AG09319 (cell line): ENCODE measurements around the gene GLRX3.

ENCODE experiments used
- DNase-seq: peaks from one replicate; pipeline ENCODE4 v3.0.0-alpha.2; 2010; ENCODE audit warnings: low read depth; ENCODE audit errors: extremely low read depth
- TF ChIP-seq, protein P1 (sequence below): IDR thresholded peaks from 2 replicates; pipeline ENCODE4 v1.5.1; 2011; ENCODE audit warnings: low read depth, mild to moderate bottlenecking, inconsistent platforms, low read length, moderate library complexity

Gene GLRX3

DNA sequence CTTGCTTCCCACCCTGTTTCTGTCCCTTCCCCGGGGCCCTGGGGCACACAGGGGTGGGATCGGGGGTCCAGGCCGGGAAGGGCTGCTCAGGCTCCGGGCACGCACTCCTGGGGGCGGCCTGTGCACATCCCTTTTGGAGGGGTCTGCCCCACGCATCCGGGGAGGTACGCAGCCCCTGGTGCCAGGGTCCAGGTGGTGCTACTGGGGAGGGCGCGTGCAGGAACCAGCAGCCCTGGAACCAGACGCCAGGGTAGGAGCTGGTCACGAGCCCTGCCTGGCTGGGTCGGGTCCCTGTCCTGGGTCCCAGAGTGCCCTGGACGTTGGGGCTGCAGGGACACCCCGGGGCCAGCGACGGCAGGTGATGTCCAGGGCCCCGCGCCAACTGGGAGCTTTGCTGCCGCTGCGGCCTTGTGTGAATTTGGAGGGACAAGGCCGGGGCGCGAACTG, 53.4 kb downstream of the GLRX3 start:
- DNase-seq = no peak
- TF ChIP-seq, protein P1, sequence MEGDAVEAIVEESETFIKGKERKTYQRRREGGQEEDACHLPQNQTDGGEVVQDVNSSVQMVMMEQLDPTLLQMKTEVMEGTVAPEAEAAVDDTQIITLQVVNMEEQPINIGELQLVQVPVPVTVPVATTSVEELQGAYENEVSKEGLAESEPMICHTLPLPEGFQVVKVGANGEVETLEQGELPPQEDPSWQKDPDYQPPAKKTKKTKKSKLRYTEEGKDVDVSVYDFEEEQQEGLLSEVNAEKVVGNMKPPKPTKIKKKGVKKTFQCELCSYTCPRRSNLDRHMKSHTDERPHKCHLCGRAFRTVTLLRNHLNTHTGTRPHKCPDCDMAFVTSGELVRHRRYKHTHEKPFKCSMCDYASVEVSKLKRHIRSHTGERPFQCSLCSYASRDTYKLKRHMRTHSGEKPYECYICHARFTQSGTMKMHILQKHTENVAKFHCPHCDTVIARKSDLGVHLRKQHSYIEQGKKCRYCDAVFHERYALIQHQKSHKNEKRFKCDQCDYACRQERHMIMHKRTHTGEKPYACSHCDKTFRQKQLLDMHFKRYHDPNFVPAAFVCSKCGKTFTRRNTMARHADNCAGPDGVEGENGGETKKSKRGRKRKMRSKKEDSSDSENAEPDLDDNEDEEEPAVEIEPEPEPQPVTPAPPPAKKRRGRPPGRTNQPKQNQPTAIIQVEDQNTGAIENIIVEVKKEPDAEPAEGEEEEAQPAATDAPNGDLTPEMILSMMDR = no peak

DNA sequence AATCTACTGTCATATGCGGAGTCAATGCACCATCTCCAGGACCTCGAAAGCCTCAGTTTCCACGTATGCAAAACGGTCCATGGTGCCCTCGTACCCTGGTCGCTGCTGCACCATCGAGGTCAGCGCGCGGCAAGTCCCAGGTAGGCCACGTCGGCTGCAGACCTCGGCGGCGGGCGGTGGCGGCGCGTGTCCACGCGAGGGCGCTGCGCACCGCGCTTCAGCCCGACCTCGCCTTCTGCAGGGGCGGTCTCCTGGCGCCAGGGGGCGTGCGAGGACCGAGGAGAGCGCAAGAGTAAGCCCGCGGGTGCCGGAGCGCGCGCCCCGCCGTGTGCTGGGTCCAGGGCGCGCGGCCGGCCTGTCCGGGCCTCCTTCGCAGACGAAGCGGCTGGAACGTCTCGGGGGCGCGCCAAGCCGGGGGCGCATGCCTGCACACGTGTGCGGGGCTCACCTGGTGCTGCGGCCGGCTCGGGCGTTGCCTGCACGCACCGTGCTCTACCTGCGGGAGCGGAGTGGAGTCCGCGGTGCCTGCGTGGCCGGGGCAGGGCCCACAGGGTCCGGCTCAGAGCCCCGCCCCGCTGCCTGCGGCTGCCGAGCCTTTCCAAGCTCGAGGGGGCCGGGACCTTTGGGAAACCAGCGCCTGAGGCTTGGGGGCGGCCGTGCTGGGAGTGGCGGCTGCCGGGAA, 54.0 kb downstream of the GLRX3 start:
- TF ChIP-seq, protein P1 = peak; percentile 68
- DNase-seq = peak; percentile 54

DNA sequence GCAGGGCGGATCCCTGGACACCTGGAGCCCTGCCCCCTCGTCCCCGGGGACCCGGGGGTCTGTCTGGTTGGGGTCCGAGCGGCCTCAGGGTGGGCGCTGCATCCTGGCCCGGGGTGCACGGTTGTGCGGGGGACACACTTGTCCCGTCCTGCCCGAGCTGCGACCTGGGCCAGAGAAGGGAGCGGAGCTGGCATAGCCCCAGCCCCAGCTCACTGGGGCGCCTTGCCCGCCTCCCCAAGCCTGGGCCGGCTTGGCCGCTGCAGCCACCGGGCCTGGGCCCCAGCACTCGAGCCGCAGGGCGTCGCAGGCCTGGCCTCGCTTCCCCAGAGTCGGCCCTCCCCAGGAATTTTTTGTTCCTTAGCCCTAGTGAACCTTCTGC, 54.5 kb downstream of the GLRX3 start:
- TF ChIP-seq, protein P1 = no peak
- no peak for DNase-seq

DNA sequence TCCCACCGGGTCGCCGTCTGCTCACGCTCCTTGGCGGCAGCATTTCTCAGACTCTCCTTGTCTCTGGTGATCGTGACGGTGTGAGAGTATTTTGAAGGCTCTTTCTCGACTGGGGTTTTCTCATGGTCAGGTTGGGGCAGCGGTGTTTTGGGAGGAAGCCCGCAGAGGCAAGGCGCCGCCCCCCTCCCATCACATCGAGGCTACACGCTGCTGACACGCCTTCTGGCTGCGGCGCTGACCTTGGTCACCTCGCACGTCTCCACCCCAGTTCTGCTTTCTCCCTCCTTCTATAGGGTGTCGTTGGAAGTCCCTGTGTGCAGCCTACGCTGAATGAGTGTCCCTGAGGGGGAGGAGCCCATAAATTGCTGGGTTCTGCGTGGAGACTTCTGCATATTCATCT, 55.2 kb downstream of the GLRX3 start:
- DNase-seq = no peak
- TF ChIP-seq, protein P1 = no peak

DNA sequence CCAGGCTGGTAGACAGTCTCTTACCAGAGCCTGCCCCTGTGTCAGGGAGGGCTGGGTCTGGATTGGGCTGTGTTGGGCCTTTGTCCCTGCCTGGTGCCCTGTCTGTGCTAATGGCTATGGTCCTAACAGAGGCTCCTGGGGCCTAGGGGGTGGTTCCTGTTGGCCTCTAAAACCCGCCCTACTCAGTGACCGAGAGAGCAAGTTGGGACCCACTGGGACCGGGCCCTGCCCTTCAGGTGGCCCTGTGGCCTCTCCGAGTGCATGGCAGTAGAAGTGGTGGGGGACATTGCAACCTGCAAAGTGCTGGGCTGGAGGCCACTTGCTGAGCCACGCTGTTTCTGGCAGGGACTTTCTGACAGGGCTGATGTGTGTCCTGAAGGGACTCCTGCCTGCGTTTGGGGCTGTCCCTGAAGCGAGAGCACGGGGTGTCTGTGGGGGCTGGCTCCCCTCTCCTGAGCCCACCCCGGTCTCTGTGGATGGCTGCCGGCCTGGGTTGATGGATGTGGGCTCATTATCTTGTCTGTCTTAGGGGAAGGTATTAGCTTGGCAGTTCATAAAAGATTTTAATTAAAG, 56.2 kb downstream of the GLRX3 start:
- no peak for DNase-seq
- TF ChIP-seq, protein P1 = no peak

DNA sequence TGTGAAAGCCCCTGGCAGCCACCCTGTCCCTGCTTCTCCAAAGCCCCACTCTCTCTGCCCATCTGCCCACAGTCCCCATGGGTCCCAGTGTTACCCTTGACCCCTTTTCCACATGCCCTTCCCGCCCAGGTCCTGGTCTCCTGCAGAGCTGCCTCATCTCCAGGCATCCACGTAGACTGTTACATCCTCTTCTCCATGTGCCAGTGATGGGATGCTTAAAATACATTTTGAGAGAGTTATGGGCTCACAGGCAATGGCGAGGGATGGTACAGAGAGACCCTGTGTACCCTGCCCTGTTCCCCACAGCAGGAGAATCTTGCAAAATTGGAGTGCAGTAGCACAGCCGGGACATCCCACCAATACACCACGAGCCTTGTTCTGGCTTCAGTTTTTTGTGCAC, 56.8 kb downstream of the GLRX3 start:
- no peak for DNase-seq
- TF ChIP-seq, protein P1 = no peak

DNA sequence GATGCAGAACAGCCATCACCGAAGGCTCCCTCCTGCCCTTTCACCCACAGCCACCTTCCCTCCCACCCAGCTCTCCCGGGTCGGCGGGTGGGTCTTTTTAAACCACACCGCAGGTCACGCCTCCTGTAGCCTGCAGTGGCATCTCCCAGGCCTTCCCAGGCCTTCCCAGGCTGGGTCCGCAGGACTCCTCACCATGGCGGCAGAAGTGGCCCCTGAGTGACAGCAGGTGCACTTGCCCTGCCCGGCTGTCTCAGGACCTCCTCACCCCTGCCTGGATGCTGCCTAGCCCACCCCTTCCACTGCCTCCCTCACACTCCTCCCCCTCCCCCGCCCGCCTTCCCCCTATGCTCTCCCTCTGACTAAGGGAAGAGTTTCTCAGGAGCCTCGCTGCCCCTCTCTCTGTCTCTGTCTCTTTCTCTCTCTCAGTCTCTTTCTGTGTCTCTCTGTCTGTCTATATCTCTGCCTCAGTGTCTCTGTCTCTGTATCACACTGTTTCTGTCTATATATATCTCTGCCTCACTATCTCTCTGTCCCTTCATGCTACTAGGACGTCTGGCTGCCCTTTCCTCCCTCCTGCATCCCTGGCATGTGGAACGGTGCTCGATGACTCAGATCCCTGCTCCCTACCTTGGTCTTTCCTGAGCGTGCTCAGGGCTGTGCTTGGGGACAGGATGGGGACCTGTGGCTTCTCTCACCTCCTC, 57.5 kb downstream of the GLRX3 start:
- no peak for DNase-seq
- TF ChIP-seq, protein P1 = no peak
